Measurements from ENCODE around the gene MAP2K7. TPM values are rescaled to one million over a fixed set of nuclear protein-coding genes. Genes with fewer than 3 reads are reported as not detected.

The MAP2K7 gene
- polyA plus RNA-seq, 1 donor (not counting 4 experiments of a cell fraction or from before 2014, with no cell fraction given): 8.4 TPM

- FAIRE-seq: no peak
- Histone ChIP-seq H3K4me1 (ENCODE audit: control insufficient read depth, extremely low read depth, insufficient read depth, low read length) (peaks cover 9% of the 10 kb centered on the region), H3K4me2 (ENCODE audit: control insufficient read depth, extremely low read depth, insufficient read depth, low read depth, low read length) (no peak overlapping the region), H3K36me3 (ENCODE audit: control insufficient read depth in 2 of 2, extremely low read depth in 1 of 2, insufficient read depth in 2 of 2, low read length in 2 of 2) (peaks cover 7 to 11% of the 10 kb centered on the region in 2 experiments), H3K4me3 (ENCODE audit: control insufficient read depth in 2 of 3, extremely low read depth in 1 of 3, insufficient read depth in 2 of 3, low read depth in 1 of 3, low read length in 3 of 3) (no peak overlapping the region), H3K79me2 (ENCODE audit: control insufficient read depth, insufficient read depth, low read length) (peaks cover 14% of the 10 kb centered on the region), H3K9me1 (ENCODE audit: control insufficient read depth, extremely low read depth, insufficient read depth, low read length) (no peaks in the 10 kb centered on the region), H2AFZ (ENCODE audit: control insufficient read depth, low read length) (no peak overlapping the region), H3K27ac (ENCODE audit: control insufficient read depth, insufficient read depth, low read length) (no peak overlapping the region), H3K9me3 (ENCODE audit: control insufficient read depth, low read depth, low read length) (no peaks in the 10 kb centered on the region), H3K9ac (ENCODE audit: control insufficient read depth, extremely low read depth, insufficient read depth, low read length) (no peak overlapping the region), H3K27me3 (ENCODE audit: control insufficient read depth, extremely low read depth, insufficient read depth, low read length) (peaks cover 10% of the 10 kb centered on the region), H4K20me1 (ENCODE audit: control insufficient read depth, extremely low read depth, insufficient read depth, low read length) (peaks cover 5% of the 10 kb centered on the region)
- dilution Hi-C loops (cut with MboI; ENCODE audit: extremely low pct_ligation_motif_present, low sequenced_read_pairs): no loop called here
- DNase-seq (ENCODE audit: low read depth, low spot score): no peak
- no peak for TF ChIP-seq CTCF (optimal IDR thresholded peaks at IDR 0.05 in 1 of 3, IDR thresholded peaks at IDR 0.05 in 1 of 3, conservative IDR thresholded peaks at IDR 0.05 in 1 of 3; ENCODE audit: extremely low read depth in 1 of 3, insufficient read depth in 2 of 3, low read length in 3 of 3)
- TF ChIP-seq EZH2 (IDR thresholded peaks at IDR 0.05; ENCODE audit: low read length): no peak
Measured at GRCh38 chr19:7911508-7912143, 7.9 kb downstream of the MAP2K7 start.

GRCh38 chr19:7912144-7912696 is 8.5 kb downstream of the MAP2K7 start:
- Histone ChIP-seq H3K9me1 (ENCODE audit: control insufficient read depth, extremely low read depth, insufficient read depth, low read length) (no peaks in the 10 kb centered on the region), H3K4me2 (ENCODE audit: control insufficient read depth, extremely low read depth, insufficient read depth, low read depth, low read length) (no peak overlapping the region), H4K20me1 (ENCODE audit: control insufficient read depth, extremely low read depth, insufficient read depth, low read length) (peaks cover 4% of the 10 kb centered on the region), H3K4me1 (ENCODE audit: control insufficient read depth, extremely low read depth, insufficient read depth, low read length) (peaks cover 9% of the 10 kb centered on the region), H3K9ac (ENCODE audit: control insufficient read depth, extremely low read depth, insufficient read depth, low read length) (no peak overlapping the region), H3K79me2 (ENCODE audit: control insufficient read depth, insufficient read depth, low read length) (peaks cover 11% of the 10 kb centered on the region), H3K4me3 (ENCODE audit: control insufficient read depth in 2 of 3, extremely low read depth in 1 of 3, insufficient read depth in 2 of 3, low read depth in 1 of 3, low read length in 3 of 3) (no peak overlapping the region), H3K27ac (ENCODE audit: control insufficient read depth, insufficient read depth, low read length) (no peak overlapping the region), H3K36me3 (ENCODE audit: control insufficient read depth in 2 of 2, extremely low read depth in 1 of 2, insufficient read depth in 2 of 2, low read length in 2 of 2) (peaks cover 7 to 11% of the 10 kb centered on the region in 2 experiments), H3K27me3 (ENCODE audit: control insufficient read depth, extremely low read depth, insufficient read depth, low read length) (peaks cover 15% of the 10 kb centered on the region), H2AFZ (ENCODE audit: control insufficient read depth, low read length) (no peak overlapping the region), H3K9me3 (ENCODE audit: control insufficient read depth, low read depth, low read length) (no peaks in the 10 kb centered on the region)
- dilution Hi-C loops (cut with MboI; ENCODE audit: extremely low pct_ligation_motif_present, low sequenced_read_pairs): no loop called here
- TF ChIP-seq EZH2 (IDR thresholded peaks at IDR 0.05; ENCODE audit: low read length): no peak
- TF ChIP-seq CTCF (optimal IDR thresholded peaks at IDR 0.05 in 1 of 3, IDR thresholded peaks at IDR 0.05 in 1 of 3, conservative IDR thresholded peaks at IDR 0.05 in 1 of 3; ENCODE audit: extremely low read depth in 1 of 3, insufficient read depth in 2 of 3, low read length in 3 of 3): no peak
- DNase-seq (ENCODE audit: low read depth, low spot score): no peak
- no peak for FAIRE-seq
